GM13976 (cell line): Measurements from ENCODE around the gene KCNH1.

ENCODE experiments used
- DNase-seq: peaks from one replicate; pipeline ENCODE4 v3.0.0; 2012; ENCODE audit warnings: low spot score
- in situ Hi-C: fragments of 300-500 bp; cut with MboI; formaldehyde crosslinking; loops from one replicate; pipeline ENCODE4 v1.12.0; 2022; ENCODE audit warnings: low sequenced_read_pairs, mixed read lengths, inconsistent platforms; ENCODE audit not compliant: unreplicated experiment
- TF ChIP-seq, protein P1 (sequence below): IDR thresholded peaks from 2 replicates; pipeline ENCODE4 v1.5.1; 2012; ENCODE audit warnings: borderline replicate concordance, mild to moderate bottlenecking; ENCODE audit not compliant: insufficient read depth; ENCODE audit errors: extremely low read depth, missing control alignments, control extremely low read depth

Gene KCNH1

GRCh38 chr1:210918893-210919292 lies 215.1 kb downstream of the KCNH1 start:
- in situ Hi-C loops = no loop called here
- no peak for DNase-seq
- TF ChIP-seq, protein P1, sequence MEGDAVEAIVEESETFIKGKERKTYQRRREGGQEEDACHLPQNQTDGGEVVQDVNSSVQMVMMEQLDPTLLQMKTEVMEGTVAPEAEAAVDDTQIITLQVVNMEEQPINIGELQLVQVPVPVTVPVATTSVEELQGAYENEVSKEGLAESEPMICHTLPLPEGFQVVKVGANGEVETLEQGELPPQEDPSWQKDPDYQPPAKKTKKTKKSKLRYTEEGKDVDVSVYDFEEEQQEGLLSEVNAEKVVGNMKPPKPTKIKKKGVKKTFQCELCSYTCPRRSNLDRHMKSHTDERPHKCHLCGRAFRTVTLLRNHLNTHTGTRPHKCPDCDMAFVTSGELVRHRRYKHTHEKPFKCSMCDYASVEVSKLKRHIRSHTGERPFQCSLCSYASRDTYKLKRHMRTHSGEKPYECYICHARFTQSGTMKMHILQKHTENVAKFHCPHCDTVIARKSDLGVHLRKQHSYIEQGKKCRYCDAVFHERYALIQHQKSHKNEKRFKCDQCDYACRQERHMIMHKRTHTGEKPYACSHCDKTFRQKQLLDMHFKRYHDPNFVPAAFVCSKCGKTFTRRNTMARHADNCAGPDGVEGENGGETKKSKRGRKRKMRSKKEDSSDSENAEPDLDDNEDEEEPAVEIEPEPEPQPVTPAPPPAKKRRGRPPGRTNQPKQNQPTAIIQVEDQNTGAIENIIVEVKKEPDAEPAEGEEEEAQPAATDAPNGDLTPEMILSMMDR = no peak

DNA sequence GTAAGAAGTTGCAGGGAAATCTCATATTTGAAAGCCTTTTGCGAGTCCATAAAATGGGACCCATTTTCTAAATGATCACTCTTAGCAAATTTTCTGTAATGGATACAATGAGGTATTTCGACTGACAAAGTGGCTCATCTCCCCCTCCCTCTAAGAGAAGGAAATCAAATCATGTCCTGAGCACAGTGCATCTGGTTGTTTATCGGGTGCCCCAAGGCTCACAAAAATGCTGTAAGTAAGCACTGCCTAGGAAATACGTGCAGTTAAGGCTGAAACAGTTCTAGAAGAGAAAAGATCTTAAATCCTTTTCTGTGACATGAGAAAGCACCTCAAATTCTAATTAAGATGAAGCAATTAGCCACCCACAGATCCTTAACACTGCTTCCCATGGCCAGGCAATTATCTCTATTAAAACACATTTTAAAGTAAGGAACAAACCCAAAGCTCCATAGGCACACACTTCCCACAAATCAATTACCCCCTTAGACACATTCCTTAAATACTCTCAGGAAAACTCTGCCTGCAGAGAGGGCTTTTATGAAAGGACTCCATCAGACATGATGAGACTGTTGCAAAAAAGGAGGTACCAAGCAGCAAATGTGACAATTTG lies 216.3 kb downstream of the KCNH1 start:
- in situ Hi-C loops = no loop called here
- no peak for DNase-seq
- TF ChIP-seq, protein P1 = no peak

- in situ Hi-C loops = no loop called here
- TF ChIP-seq, protein P1 = no peak
- no peak for DNase-seq
Observed at GRCh38 chr1:210916548-210916947, 217.4 kb downstream of the KCNH1 start.

- in situ Hi-C loops = no loop called here
- no peak for DNase-seq
- TF ChIP-seq, protein P1 = no peak
Observed at GRCh38 chr1:210915890-210916507, 217.9 kb downstream of the KCNH1 start.

- no peak for DNase-seq
- in situ Hi-C loops = no loop called here
- TF ChIP-seq, protein P1 = no peak
Observed at GRCh38 chr1:210912752-210913151, 221.2 kb downstream of the KCNH1 start.

DNA sequence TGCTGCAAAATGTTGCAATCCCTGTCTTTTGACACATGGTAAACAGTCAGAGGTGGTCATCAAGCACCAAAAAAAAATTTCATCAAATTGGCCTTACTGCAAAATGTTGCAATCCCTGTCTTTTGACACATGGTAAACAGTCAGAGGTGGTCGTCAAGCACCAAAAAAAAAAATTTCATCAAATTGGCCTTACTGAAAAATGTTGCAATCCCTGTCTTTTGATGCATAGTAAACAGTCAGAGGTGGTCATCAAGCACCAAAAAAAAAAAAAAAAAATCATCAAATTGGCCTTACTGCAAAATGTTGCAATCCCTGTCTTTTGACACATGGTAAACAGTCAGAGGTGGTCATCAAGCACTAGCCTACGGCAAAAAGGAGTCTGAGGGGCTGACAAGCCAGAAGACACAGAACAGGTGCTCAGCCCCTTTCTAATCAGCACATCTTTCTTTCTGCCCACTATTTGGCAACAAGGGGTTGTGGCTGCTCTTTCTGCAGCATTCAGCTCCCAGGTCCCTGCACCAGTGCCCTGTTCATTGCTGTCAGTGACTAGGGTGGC lies 223.8 kb downstream of the KCNH1 start:
- no peak for DNase-seq
- in situ Hi-C loops = no loop called here
- TF ChIP-seq, protein P1 = no peak
